ENCODE data around the gene ALAD.
"Not testable (repeated sequence)": the region's sequence is repeated elsewhere in the genome, so short reads cannot be mapped to it uniquely, and the experiment has no call there.

GRCh38 chr9:113406873-113407511 is 5.9 kb upstream of the ALAD start:
- TF ChIP-seq, protein P1, sequence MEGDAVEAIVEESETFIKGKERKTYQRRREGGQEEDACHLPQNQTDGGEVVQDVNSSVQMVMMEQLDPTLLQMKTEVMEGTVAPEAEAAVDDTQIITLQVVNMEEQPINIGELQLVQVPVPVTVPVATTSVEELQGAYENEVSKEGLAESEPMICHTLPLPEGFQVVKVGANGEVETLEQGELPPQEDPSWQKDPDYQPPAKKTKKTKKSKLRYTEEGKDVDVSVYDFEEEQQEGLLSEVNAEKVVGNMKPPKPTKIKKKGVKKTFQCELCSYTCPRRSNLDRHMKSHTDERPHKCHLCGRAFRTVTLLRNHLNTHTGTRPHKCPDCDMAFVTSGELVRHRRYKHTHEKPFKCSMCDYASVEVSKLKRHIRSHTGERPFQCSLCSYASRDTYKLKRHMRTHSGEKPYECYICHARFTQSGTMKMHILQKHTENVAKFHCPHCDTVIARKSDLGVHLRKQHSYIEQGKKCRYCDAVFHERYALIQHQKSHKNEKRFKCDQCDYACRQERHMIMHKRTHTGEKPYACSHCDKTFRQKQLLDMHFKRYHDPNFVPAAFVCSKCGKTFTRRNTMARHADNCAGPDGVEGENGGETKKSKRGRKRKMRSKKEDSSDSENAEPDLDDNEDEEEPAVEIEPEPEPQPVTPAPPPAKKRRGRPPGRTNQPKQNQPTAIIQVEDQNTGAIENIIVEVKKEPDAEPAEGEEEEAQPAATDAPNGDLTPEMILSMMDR (conservative IDR thresholded peaks at IDR 0.05 in 1 of 2, IDR thresholded peaks at IDR 0.05 in 1 of 2; ENCODE audit: low read depth in 1 of 2, low read length in 2 of 2): peak; percentile 86 to 87
- TF ChIP-seq EZH2 (IDR thresholded peaks at IDR 0.05; ENCODE audit: low read length, missing control alignments): not testable (repeated sequence)

Measured in fibroblast of lung (primary cell).